Rectal smooth muscle tissue (tissue), 1 donor: ENCODE results near the gene HOXA1.
"Not testable (repeated sequence)": the region's sequence is repeated elsewhere in the genome, so short reads cannot be mapped to it uniquely, and the experiment has no call there.

Experiments used
- H3K27ac ChIP-seq: one replicate; pipeline ENCODE4 v1.7.0; 2013; ENCODE audit warnings: low read depth, low read length, inconsistent platforms
- H3K27me3 ChIP-seq: one replicate; pipeline ENCODE4 v1.7.0; 2013; ENCODE audit warnings: low read length; ENCODE audit not compliant: control insufficient read depth, insufficient read depth
- H3K36me3 ChIP-seq: one replicate; pipeline ENCODE4 v1.7.0; 2013; ENCODE audit warnings: low read length; ENCODE audit not compliant: control insufficient read depth, insufficient read depth
- H3K4me1 ChIP-seq: one replicate; pipeline ENCODE4 v1.7.0; 2013; ENCODE audit warnings: low read length; ENCODE audit not compliant: control insufficient read depth, insufficient read depth
- H3K4me3 ChIP-seq: one replicate; pipeline ENCODE4 v1.7.0; 2013; ENCODE audit warnings: low read length
- H3K9ac ChIP-seq: one replicate; pipeline ENCODE4 v1.7.0; 2013; ENCODE audit warnings: low read length

Gene HOXA1

DNA sequence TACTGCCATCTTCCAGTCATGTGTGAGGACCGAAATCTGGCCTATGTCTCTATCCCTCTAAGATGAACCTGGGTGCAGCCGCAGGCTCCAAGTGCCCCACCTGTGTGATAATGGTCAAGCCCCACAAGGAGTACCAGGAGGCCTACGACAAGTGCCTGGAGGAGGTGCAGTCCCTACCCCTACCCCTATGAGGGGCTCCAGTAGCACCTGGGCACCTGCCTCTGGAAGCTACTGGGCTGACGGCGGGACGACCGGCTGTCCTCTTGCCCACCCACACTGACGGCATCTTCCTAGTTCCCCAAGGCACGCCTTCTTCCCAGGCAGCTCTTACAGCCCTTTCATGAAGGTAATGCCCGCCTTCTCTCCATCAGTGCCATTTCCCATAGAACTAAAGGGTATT is 47.4 kb downstream of the HOXA1 start:
- Histone ChIP-seq H3K36me3 (no peaks in the 10 kb centered on the region), H3K4me3 (no peak overlapping the region), H3K4me1 (no peaks in the 10 kb centered on the region), H3K9ac (no peak overlapping the region), H3K27ac (no peak overlapping the region), H3K27me3 (no peaks in the 10 kb centered on the region)

DNA sequence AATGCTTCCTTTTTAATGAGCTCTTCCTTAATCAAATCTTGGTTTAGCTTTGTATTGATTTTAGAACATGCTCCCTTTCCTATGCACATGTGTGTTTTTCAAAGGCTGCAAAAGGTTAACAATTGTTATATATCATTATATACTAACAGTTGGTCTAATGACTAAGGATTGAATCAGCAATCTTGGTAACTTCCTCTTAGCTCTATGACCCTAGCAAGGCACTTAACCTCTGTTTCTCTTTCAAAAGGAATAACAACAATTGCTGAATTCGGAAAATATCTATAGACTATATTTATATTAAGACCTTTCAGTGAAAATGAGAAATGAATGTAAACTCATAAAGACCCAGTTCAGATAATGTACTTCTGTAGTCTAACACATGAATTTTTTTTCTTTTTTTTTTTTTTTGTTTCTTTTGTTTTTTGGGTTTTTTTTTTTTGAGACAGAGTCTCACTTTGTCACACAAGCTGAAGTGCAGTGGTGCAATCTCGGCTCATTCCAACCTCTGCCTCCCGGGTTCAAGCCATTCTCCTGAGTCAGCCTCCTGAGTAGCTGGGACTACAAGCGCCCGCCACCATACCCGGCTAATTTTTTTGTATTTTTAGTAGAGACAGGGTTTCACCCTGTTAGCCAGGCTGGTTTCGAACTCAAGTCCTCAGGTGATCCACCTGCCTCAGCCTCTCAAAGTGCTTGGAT is 48.8 kb downstream of the HOXA1 start:
- no peak overlapping the region for H3K4me3 ChIP-seq
- H3K27ac ChIP-seq, result no peak overlapping the region
- no peaks in the 10 kb centered on the region for H3K27me3 ChIP-seq
- no peaks in the 10 kb centered on the region for H3K36me3 ChIP-seq
- no peaks in the 10 kb centered on the region for H3K4me1 ChIP-seq
- H3K9ac ChIP-seq, result no peak overlapping the region

- not testable (repeated sequence) for H3K4me1 ChIP-seq, H3K27ac ChIP-seq, H3K9ac ChIP-seq, H3K36me3 ChIP-seq, H3K4me3 ChIP-seq, H3K27me3 ChIP-seq
Observed at GRCh38 chr7:27045972-27046371, 49.8 kb downstream of the HOXA1 start.

DNA sequence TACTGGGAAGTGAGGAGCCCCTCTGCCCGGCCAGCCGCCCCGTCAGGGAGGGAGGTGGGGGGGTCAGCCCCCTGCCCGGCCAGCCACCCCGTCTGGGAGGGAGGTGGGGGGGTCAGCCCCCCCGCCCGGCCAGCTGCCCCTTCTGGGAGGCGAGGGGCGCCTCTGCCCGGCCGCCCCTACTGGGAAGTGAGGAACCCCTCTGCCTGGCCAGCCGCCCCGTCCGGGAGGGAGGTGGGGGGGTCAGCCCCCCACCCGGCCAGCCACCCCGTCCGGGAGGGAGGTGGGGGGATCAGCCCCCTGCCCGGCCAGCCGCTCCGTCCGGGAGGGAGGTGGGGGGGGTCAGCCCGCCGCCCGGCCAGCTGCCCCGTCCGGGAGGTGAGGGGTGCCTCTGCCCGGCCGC is 50.7 kb downstream of the HOXA1 start:
- not testable (repeated sequence) for H3K27me3 ChIP-seq, H3K4me3 ChIP-seq, H3K36me3 ChIP-seq, H3K27ac ChIP-seq, H3K4me1 ChIP-seq, H3K9ac ChIP-seq
